GM12878 (cell line): ENCODE results near the gene HMCN1. TPM values are rescaled to one million over a fixed set of nuclear protein-coding genes. Genes with fewer than 3 reads are reported as not detected.

ENCODE experiments used
- ATAC-seq: fragments of 200-7000 bp; cut with Tn5 transposase; 3 replicates; pipeline ENCODE4 v1.9.1; 2020; ENCODE audit warnings: mild to moderate bottlenecking, moderate library complexity
- BruUV-seq: library from RNA; stranded (reverse); fragments of 400-500 nt; replicated peaks from 2 replicates; lab custom pipeline; 2021; lab: Mats Ljungman, UMichigan
- CTCF ChIA-PET: fragments of 300-600 bp; sonication (Branson Sonifier 250); formaldehyde crosslinking; extraction: SDS; loops from one replicate; lab custom pipeline; 2021; ENCODE audit warnings: inconsistent platforms; lab: Yijun Ruan, JAX
- POLR2A ChIA-PET: fragments of 350-600 bp; formaldehyde crosslinking; extraction: SDS; loops from one replicate; lab custom pipeline; 2021; ENCODE audit warnings: inconsistent platforms; lab: Charles Lee
- RAD21 ChIA-PET: fragments of 300-600 bp; sonication (Branson Sonifier 250); formaldehyde crosslinking; loops from one replicate; lab custom pipeline; 2023; ENCODE audit warnings: antibody characterized with exemption; ENCODE audit not compliant: unreplicated experiment; lab: Charles Lee
- SMC1A ChIA-PET: fragments of 300-600 bp; sonication (Branson Sonifier 250); formaldehyde crosslinking; loops from one replicate; lab custom pipeline; 2023; ENCODE audit not compliant: unreplicated experiment, uncharacterized antibody; lab: Charles Lee
- DNase-seq: peaks from one replicate; pipeline ENCODE4 v3.0.0-alpha.2; 2011; ENCODE audit warnings: low read depth, low spot score
- FAIRE-seq: peaks from 3 replicates; lab custom pipeline; 2011; peaks lifted over from hg19 to GRCh38; lab: Jason Lieb, UNC
- H2AFZ ChIP-seq: 2 replicates; pipeline ENCODE4 v1.6.0; 2011; ENCODE audit warnings: low read depth, low read length, control low read depth; ENCODE audit not compliant: control insufficient read depth
- H3K27ac ChIP-seq: 2 replicates; pipeline ENCODE4 v1.5.1; 2011; ENCODE audit warnings: control low read depth; ENCODE audit not compliant: control insufficient read depth, insufficient read depth
- H3K27me3 ChIP-seq, 2 experiments: replicated peaks in 1 of 2; 2 replicates each; pipeline versions ENCODE4 v1.6.0 to v1.6.1; 2011; ENCODE audit warnings: low read length in 1 of 2; ENCODE audit not compliant: control insufficient read depth in 2 of 2, insufficient read depth in 2 of 2
- H3K36me3 ChIP-seq, 2 experiments: 2 replicates each; pipeline ENCODE4 v1.5.1; 2011; ENCODE audit warnings: low read length in 1 of 2; ENCODE audit not compliant: control insufficient read depth in 2 of 2, insufficient read depth in 2 of 2
- H3K4me1 ChIP-seq: 2 replicates; pipeline ENCODE4 v1.6.1; 2011; ENCODE audit warnings: mild to moderate bottlenecking, low read length, moderate library complexity, mixed read lengths; ENCODE audit not compliant: control insufficient read depth, insufficient read depth
- H3K4me2 ChIP-seq: 2 replicates; pipeline ENCODE4 v1.6.0; 2011; ENCODE audit warnings: control low read depth; ENCODE audit not compliant: control insufficient read depth, insufficient read depth
- H3K4me3 ChIP-seq: fragments of 200-600 bp; sonication (generic); 2 replicates; pipeline ENCODE4 v1.5.1; 2016
- H3K79me2 ChIP-seq: 2 replicates; pipeline ENCODE4 v1.6.0; 2011; ENCODE audit warnings: low read length; ENCODE audit not compliant: control insufficient read depth, insufficient read depth
- H3K9ac ChIP-seq: 2 replicates; pipeline ENCODE4 v1.8.0; 2011; ENCODE audit warnings: low read length, control low read depth, mixed read lengths; ENCODE audit not compliant: control insufficient read depth, insufficient read depth
- H3K9me3 ChIP-seq: replicated peaks from 3 replicates; pipeline ENCODE4 v1.5.1; 2011; ENCODE audit warnings: mild to moderate bottlenecking, low read length; ENCODE audit not compliant: control insufficient read depth, insufficient read depth
- H4K20me1 ChIP-seq: 2 replicates; pipeline ENCODE4 v1.6.0; 2011; ENCODE audit not compliant: control insufficient read depth, insufficient read depth
- POLR2AphosphoS5 ChIP-seq: IDR thresholded peaks from 2 replicates; pipeline ENCODE4 v1.6.1; 2011; ENCODE audit warnings: mild to moderate bottlenecking, low read length, inconsistent platforms
- YBX1 ChIP-seq: fragments of 450-650 bp; IDR thresholded peaks from 2 replicates; pipeline ENCODE4 v1.6.1; 2016; ENCODE audit warnings: antibody characterized with exemption
- ZNF217 ChIP-seq: fragments of 450-650 bp; IDR thresholded peaks from 2 replicates; pipeline ENCODE4 v1.6.1; 2017; ENCODE audit warnings: antibody characterized with exemption, mild to moderate bottlenecking
- ZNF24 ChIP-seq: fragments of 450-650 bp; IDR thresholded peaks from 2 replicates; pipeline ENCODE4 v1.6.1; 2017; ENCODE audit warnings: antibody characterized with exemption, mild to moderate bottlenecking
- in situ Hi-C: fragments of 300-500 bp; cut with MboI; formaldehyde crosslinking; loops from 9 replicates; pipeline ENCODE4 v1.14.3; 2018; ENCODE audit warnings: mixed read lengths
- intact Hi-C: fragments of 100-400 bp; cut with micrococcal nuclease; formaldehyde crosslinking; loops from one replicate; pipeline ENCODE4 v1.14.2; 2022; ENCODE audit not compliant: unreplicated experiment
- polyA plus RNA-seq, 11 experiments: library from polyadenylated mRNA; depleted of rRNA in 4 of 11; unstranded in 6 of 11; stranded (reverse) in 5 of 11; fragments of >200 nt; fragmentation: Nextera tagmentation in 4 of 11; fragmentation: Illumina TruSeq in 1 of 11; extraction: Ambion mirVana in 4 of 11; extraction: Trizol in 1 of 11; gene quantifications; 1 replicate in 1 of 11; 2 replicates in 10 of 11; pipeline versions ENCODE4 v1.2.1 to v1.2.3, GENCODE V29; 2011 to 2016; ENCODE audit warnings: inconsistent platforms in 2 of 11, missing spikeins in 2 of 11, low read depth in 1 of 11
- total RNA-seq, 4 experiments: library from RNA; depleted of rRNA in 3 of 4; stranded (reverse); fragments of >200 nt in 3 of 4; fragmentation: Illumina TruSeq in 1 of 4; extraction: Trizol in 1 of 4; gene quantifications; 2 replicates each; pipeline versions ENCODE4 v1.2.1 to v1.2.3, GENCODE V29; 2013 to 2021

The HMCN1 gene
- total and polyA plus RNA-seq, 10 of the 15 experiments (the other 5 are each of a cell fraction or from before 2014, with no cell fraction given), result under 0.01 to 0.07 TPM; not detected in 8

- no TSS peak for BruUV-seq
- no peak overlapping the region for H2AFZ ChIP-seq
- in situ Hi-C loops (no loop called here), intact Hi-C loops (no loop called here)
- H3K27me3 ChIP-seq, result no peaks in the 10 kb centered on the region
- H3K4me2 ChIP-seq, result no peak overlapping the region
- FAIRE-seq, result no peak
- ChIA-PET SMC1A (interaction anchor here (1.2 to 1.3 kb wide), 2 partner anchors 15 to 129 kb away, joined by 3 to 4 read pairs; no protein-coding TSS in a partner anchor), POLR2A (no interaction called here), RAD21 (no interaction called here), CTCF (no interaction called here)
- H3K9ac ChIP-seq, result no peak overlapping the region
- no peak overlapping the region for H3K4me3 ChIP-seq
- no peaks in the 10 kb centered on the region for H4K20me1 ChIP-seq
- H3K79me2 ChIP-seq, result no peaks in the 10 kb centered on the region
- H3K27ac ChIP-seq, result no peak overlapping the region
- H3K9me3 ChIP-seq, result no peaks in the 10 kb centered on the region
- ATAC-seq, result no peak
- no peaks in the 10 kb centered on the region for H3K4me1 ChIP-seq
- H3K36me3 ChIP-seq, result no peaks in the 10 kb centered on the region
- TF ChIP-seq ZNF217, result no peak
- DNase-seq, result no peak
Measured at GRCh38 chr1:186142916-186143315, 408.7 kb downstream of the HMCN1 start.

DNA sequence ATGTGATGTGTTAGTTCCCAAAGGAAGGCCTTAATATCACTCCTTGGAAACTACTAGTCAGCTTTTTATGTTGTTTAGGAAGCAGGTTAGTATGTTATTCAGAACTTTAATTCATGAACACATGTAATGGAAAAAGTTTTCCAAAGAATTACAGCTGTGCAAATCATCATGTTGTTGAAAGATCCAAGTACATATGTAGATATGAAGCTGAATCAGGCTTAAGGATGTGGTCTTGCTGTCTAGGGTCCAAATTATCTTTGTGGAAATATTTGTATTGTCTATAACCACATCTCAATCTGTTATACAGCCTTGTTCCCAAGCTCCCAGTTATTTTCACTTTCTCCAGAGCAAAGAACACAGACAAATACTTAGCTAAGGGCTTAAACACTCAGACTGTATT, 409.3 kb downstream of the HMCN1 start:
- Histone ChIP-seq H3K27me3 (no peaks in the 10 kb centered on the region), H3K79me2 (no peaks in the 10 kb centered on the region), H3K4me3 (no peak overlapping the region), H2AFZ (no peak overlapping the region), H3K9me3 (no peaks in the 10 kb centered on the region), H3K4me1 (no peaks in the 10 kb centered on the region), H3K27ac (no peak overlapping the region), H3K36me3 (no peaks in the 10 kb centered on the region), H3K9ac (no peak overlapping the region), H3K4me2 (no peak overlapping the region), H4K20me1 (no peaks in the 10 kb centered on the region)
- ATAC-seq (no peak), FAIRE-seq (no peak), DNase-seq (no peak)
- TF ChIP-seq YBX1 (no peak), ZNF24 (no peak), POLR2AphosphoS5 (no peak)
- ChIA-PET POLR2A (no interaction called here), CTCF (interaction anchor here (0.8 kb wide), 1 partner anchor 12 kb away, joined by 4 read pairs; no protein-coding TSS in a partner anchor), SMC1A (interaction anchor here (0.8 to 1.3 kb wide), 3 partner anchors 12 to 130 kb away, joined by 3 to 4 read pairs (median 3); no protein-coding TSS in a partner anchor), RAD21 (interaction anchor here (0.8 kb wide), 1 partner anchor 56 kb away, joined by 3 read pairs; no protein-coding TSS in a partner anchor)
- no TSS peak for BruUV-seq
- intact Hi-C loops, result no loop called here
- in situ Hi-C loops, result no loop called here
